GM12874 (cell line): ENCODE data around the gene RSU1.

Source experiments
- TF ChIP-seq, protein P1 (sequence below): IDR thresholded peaks from 2 replicates; pipeline ENCODE4 v1.5.1; 2011; ENCODE audit warnings: low read depth, mild to moderate bottlenecking, control low read depth, low read length, moderate library complexity; ENCODE audit not compliant: insufficient read depth

Gene RSU1

GRCh38 chr10:16626697-16627096 is 190.5 kb downstream of the RSU1 start:
- TF ChIP-seq, protein P1, sequence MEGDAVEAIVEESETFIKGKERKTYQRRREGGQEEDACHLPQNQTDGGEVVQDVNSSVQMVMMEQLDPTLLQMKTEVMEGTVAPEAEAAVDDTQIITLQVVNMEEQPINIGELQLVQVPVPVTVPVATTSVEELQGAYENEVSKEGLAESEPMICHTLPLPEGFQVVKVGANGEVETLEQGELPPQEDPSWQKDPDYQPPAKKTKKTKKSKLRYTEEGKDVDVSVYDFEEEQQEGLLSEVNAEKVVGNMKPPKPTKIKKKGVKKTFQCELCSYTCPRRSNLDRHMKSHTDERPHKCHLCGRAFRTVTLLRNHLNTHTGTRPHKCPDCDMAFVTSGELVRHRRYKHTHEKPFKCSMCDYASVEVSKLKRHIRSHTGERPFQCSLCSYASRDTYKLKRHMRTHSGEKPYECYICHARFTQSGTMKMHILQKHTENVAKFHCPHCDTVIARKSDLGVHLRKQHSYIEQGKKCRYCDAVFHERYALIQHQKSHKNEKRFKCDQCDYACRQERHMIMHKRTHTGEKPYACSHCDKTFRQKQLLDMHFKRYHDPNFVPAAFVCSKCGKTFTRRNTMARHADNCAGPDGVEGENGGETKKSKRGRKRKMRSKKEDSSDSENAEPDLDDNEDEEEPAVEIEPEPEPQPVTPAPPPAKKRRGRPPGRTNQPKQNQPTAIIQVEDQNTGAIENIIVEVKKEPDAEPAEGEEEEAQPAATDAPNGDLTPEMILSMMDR = no peak

DNA sequence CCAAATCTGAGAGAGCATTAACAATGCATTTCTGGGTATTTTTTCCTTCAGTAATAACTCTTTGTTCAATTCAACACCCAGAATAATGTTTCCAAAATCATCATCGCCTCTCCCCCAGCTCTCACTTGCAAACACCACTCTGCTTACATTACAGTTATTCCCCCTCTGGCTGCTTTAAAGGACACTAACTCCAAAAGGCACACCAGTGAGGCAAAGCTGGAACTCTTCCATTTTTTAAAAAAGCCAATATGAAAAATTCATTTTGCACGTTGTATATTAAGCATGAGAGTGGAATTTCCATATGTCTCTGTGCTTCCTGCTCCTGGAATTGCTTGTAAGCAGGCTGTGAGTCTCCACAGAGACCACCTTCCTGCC is 204.3 kb downstream of the RSU1 start:
- TF ChIP-seq, protein P1 = no peak

GRCh38 chr10:16612115-16612980 is 204.9 kb downstream of the RSU1 start:
- TF ChIP-seq, protein P1 = no peak

DNA sequence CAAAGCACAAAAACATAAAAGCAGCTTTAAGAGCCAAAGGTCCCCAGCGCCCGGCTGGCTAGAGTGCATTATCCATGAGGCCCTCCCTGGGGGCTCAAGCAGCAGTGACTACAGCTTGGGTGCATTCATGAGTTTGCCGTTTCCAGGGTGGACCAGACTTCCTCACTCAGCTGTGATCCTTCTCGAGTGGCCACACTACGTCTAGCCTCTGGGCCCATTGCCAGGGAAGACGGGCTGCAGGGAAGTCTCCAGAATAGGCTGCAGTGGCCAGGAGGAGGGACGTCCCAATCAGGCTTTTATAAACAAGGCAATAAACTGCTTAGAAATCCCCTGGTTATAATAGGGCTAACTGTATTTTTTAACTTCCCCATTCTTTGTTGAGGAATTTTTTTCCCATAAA is 206.2 kb downstream of the RSU1 start:
- TF ChIP-seq, protein P1 = no peak

DNA sequence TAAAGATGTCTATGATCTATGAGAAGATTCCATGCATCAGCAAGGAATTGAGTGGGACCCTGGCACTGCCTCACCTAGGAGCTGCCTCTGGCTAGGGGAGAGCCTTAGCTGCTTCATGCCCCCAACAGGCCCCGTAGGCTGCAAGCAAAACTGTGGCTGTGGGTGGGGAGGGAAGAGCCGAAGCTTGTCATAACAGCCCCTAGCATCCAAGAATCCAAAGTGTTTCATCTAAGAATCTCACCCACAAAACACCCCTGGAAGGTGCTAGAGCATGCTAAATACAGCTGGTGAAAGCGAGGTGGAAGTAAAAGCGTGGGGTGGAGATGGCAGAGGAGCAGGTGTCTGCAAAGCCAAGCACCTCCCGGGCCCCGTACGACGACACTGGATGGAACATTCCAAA is 208.0 kb downstream of the RSU1 start:
- TF ChIP-seq, protein P1 = no peak

DNA sequence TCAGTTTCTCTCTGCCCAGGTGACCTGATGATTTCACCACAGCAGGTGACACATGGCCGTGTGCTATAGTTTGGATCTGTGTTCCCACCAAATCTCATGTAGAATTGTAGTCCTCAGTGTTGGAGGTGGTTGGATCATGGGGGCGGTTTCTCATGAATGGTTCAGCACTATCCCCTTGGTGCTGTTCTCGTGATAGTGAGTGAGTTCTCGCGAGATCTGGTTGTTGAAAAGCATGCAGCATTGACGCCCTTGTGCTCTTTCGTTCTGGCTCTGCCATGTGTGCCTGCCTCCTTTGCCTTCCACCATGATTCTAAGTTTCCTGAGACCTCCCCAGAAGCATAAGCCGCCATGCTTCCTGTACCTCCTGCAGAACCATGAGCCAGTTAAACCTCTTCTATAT is 210.3 kb downstream of the RSU1 start:
- TF ChIP-seq, protein P1 = no peak

- TF ChIP-seq, protein P1 = no peak
Observed at GRCh38 chr10:16606421-16606820, 210.8 kb downstream of the RSU1 start.

GRCh38 chr10:16603308-16603707 is 213.9 kb downstream of the RSU1 start:
- TF ChIP-seq, protein P1 = no peak
